HG02870 (cell line): ENCODE results near the gene IHH.

Source experiments
- ATAC-seq: cut with Tn5 transposase; IDR thresholded peaks from one replicate; pipeline ENCODE4 v1.9.1; 2021; ENCODE audit warnings: mild to moderate bottlenecking, moderate library complexity; ENCODE audit not compliant: unreplicated experiment

The IHH gene

GRCh38 chr2:219022041-219022440 is 38.7 kb downstream of the IHH start:
- ATAC-seq: no peak

GRCh38 chr2:219021591-219021990 is 39.1 kb downstream of the IHH start:
- ATAC-seq: no peak

GRCh38 chr2:219020604-219021365 is 39.9 kb downstream of the IHH start:
- no peak for ATAC-seq

- ATAC-seq: no peak
Observed at GRCh38 chr2:219019436-219019835, 41.3 kb downstream of the IHH start.

GRCh38 chr2:219018726-219019125 is 42.0 kb downstream of the IHH start:
- no peak for ATAC-seq

GRCh38 chr2:219018286-219018685 is 42.4 kb downstream of the IHH start:
- no peak for ATAC-seq

GRCh38 chr2:219017201-219017931 is 43.4 kb downstream of the IHH start:
- no peak for ATAC-seq

- ATAC-seq: no peak
Observed at GRCh38 chr2:219016721-219017120, 44.0 kb downstream of the IHH start.

- ATAC-seq: no peak
Observed at GRCh38 chr2:219010873-219011272, 49.8 kb downstream of the IHH start.

GRCh38 chr2:219010162-219010756 is 50.5 kb downstream of the IHH start:
- ATAC-seq: no peak

GRCh38 chr2:219009294-219009693 is 51.4 kb downstream of the IHH start:
- no peak for ATAC-seq
